B cell (primary cell): ENCODE results near the gene SRGAP1. TPM values are rescaled to one million over a fixed set of nuclear protein-coding genes. Genes with fewer than 3 reads are reported as not detected.

ENCODE experiments used
- ATAC-seq: fragments of 200-7000 bp; cut with Tn5 transposase; one replicate; pipeline ENCODE4 v1.10.0; 2021; ENCODE audit warnings: low read depth, mild to moderate bottlenecking, moderate number of reproducible peaks, moderate library complexity
- CTCF ChIA-PET: fragments of 350-600 bp; sonication (Branson Sonifier 250); formaldehyde crosslinking; loops from one replicate; lab custom pipeline; 2021; ENCODE audit warnings: antibody characterized with exemption, inconsistent platforms; lab: Charles Lee
- POLR2A ChIA-PET: fragments of 350-600 bp; sonication (Branson Sonifier 250); formaldehyde crosslinking; loops from one replicate; lab custom pipeline; 2021; ENCODE audit warnings: antibody characterized with exemption; lab: Charles Lee
- DNase-seq: peaks from one replicate; pipeline ENCODE4 v3.0.0; 2013
- H2AFZ ChIP-seq: 2 replicates; pipeline ENCODE4 v1.6.1; 2012; ENCODE audit warnings: mild to moderate bottlenecking, low read depth, low read length; ENCODE audit not compliant: insufficient read depth, poor library complexity, severe bottlenecking
- H3K27ac ChIP-seq, 2 donors: 1 replicate in 1 of 2; 2 replicates in 1 of 2; pipeline ENCODE4 v1.5.1; 2012 to 2013; ENCODE audit warnings: low read length in 2 of 2, mild to moderate bottlenecking in 2 of 2, moderate library complexity in 1 of 2
- H3K27me3 ChIP-seq, 4 experiments: fragments of 200-600 bp in 1 of 4; sonication (generic) in 1 of 4; replicated peaks in 1 of 4; 1 replicate in 2 of 4; 2 replicates in 2 of 4; pipeline versions ENCODE4 v1.6.1 to v1.7.0; 2013 to 2016; ENCODE audit warnings: low read length in 3 of 4, mild to moderate bottlenecking in 2 of 4, mixed read lengths in 1 of 4, moderate library complexity in 1 of 4; ENCODE audit not compliant: insufficient read depth in 4 of 4, control insufficient read depth in 3 of 4; ENCODE audit errors: control extremely low read depth in 1 of 4
- H3K36me3 ChIP-seq, 2 experiments: replicated peaks in 1 of 2; 1 replicate in 1 of 2; 2 replicates in 1 of 2; pipeline versions ENCODE4 v1.6.1 to v1.7.1; 2013; ENCODE audit warnings: low read length in 1 of 2; ENCODE audit not compliant: insufficient read depth in 2 of 2, control insufficient read depth in 1 of 2; ENCODE audit errors: control extremely low read depth in 1 of 2, extremely low read depth in 1 of 2
- H3K4me1 ChIP-seq, 2 donors: fragments of 200-600 bp in 1 of 2; sonication (generic) in 1 of 2; 1 replicate in 1 of 2; 2 replicates in 1 of 2; pipeline versions ENCODE4 v1.5.1 to v1.6.1; 2013 to 2017; ENCODE audit warnings: low read length in 2 of 2; ENCODE audit not compliant: control insufficient read depth in 2 of 2, insufficient read depth in 2 of 2
- H3K4me2 ChIP-seq: replicated peaks from 2 replicates; pipeline ENCODE3; 2012; ENCODE audit warnings: mild to moderate bottlenecking, low read depth, low read length; ENCODE audit not compliant: poor library complexity, severe bottlenecking
- H3K4me3 ChIP-seq, 5 experiments: fragments of 200-600 bp in 1 of 5; sonication (generic) in 1 of 5; 1 replicate in 3 of 5; 2 replicates in 2 of 5; pipeline versions ENCODE4 v1.5.1 to v1.7.0; 2011 to 2016; ENCODE audit warnings: low read length in 4 of 5, mild to moderate bottlenecking in 4 of 5, low read depth in 2 of 5, control low read depth in 1 of 5, moderate library complexity in 1 of 5; ENCODE audit not compliant: insufficient read depth in 1 of 5; ENCODE audit errors: control extremely low read depth in 1 of 5, extremely low read depth in 1 of 5
- H3K79me2 ChIP-seq: fragments of 200-600 bp; sonication (generic); one replicate; pipeline ENCODE4 v1.6.0; 2016; ENCODE audit warnings: low read length; ENCODE audit not compliant: control insufficient read depth, insufficient read depth
- H3K9ac ChIP-seq: fragments of 200-600 bp; sonication (generic); 2 replicates; pipeline ENCODE4 v1.6.1; 2017; ENCODE audit warnings: mild to moderate bottlenecking, low read length, moderate library complexity
- H3K9me3 ChIP-seq, 3 donors: one replicate each; pipeline versions ENCODE4 v1.6.1 to v1.7.1; 2013; ENCODE audit warnings: low read length in 2 of 3; ENCODE audit not compliant: control insufficient read depth in 2 of 3, insufficient read depth in 1 of 3; ENCODE audit errors: control extremely low read depth in 1 of 3
- H4K20me1 ChIP-seq: 2 replicates; pipeline ENCODE4 v1.6.0; 2012; ENCODE audit warnings: mild to moderate bottlenecking, low read length; ENCODE audit not compliant: insufficient read depth, control insufficient read depth, poor library complexity, severe bottlenecking
- H3K27ac Mint-ChIP-seq: one replicate; pipeline ENCODE4 v1.8.0; 2021; ENCODE audit warnings: mixed read lengths
- H3K27me3 Mint-ChIP-seq: one replicate; pipeline ENCODE4 v1.8.0; 2021; ENCODE audit warnings: mixed read lengths
- H3K4me1 Mint-ChIP-seq: one replicate; pipeline ENCODE4 v1.8.0; 2021; ENCODE audit warnings: mixed read lengths
- H3K4me3 Mint-ChIP-seq: one replicate; pipeline ENCODE4 v1.8.0; 2021; ENCODE audit warnings: mixed read lengths
- H3K9me3 Mint-ChIP-seq: one replicate; pipeline ENCODE4 v1.8.0; 2022; ENCODE audit warnings: mixed read lengths; ENCODE audit not compliant: insufficient read depth
- CTCF ChIP-seq: fragments of 200-600 bp; IDR thresholded peaks from one replicate; pipeline ENCODE4 v1.8.0; 2022; ENCODE audit warnings: antibody characterized with exemption, mild to moderate bottlenecking
- EZH2 ChIP-seq: IDR thresholded peaks from 2 replicates; pipeline ENCODE4 v1.6.1; 2012; ENCODE audit warnings: borderline replicate concordance, low read depth, mild to moderate bottlenecking, moderate library complexity, low read length; ENCODE audit not compliant: insufficient read depth, poor library complexity, severe bottlenecking
- WGBS: methylation state at CpG from one replicate; pipeline ENCODE4 v1.1.5; 2013; ENCODE audit warnings: missing lambda C conversion rate; ENCODE audit not compliant: insufficient coverage; 5-methylcytosine and 5-hydroxymethylcytosine counted together
- intact Hi-C: fragments of 100-400 bp; cut with micrococcal nuclease; formaldehyde crosslinking; loops from one replicate; pipeline ENCODE4 v1.10.0; 2022
- polyA plus RNA-seq: library from polyadenylated mRNA; depleted of rRNA; stranded (reverse); fragments of >200 nt; gene quantifications from 2 replicates; pipeline ENCODE4 v1.2.3, GENCODE V29; 2012
- total RNA-seq, 2 donors: library from RNA; stranded (reverse); fragments of 120-200 nt in 1 of 2; gene quantifications; 1 replicate in 1 of 2; 2 replicates in 1 of 2; pipeline versions ENCODE4 v1.2.3 to v1.2.4, GENCODE V29; 2013 to 2022

SRGAP1 gene
- total and polyA plus RNA-seq, 2 donors (not counting 1 experiment from before 2014, with no cell fraction given), result under 0.01 to 0.22 TPM

GRCh38 chr12:63863658-63864453 lies 19.4 kb downstream of the SRGAP1 start:
- ChIA-PET POLR2A (no interaction called here), CTCF (no interaction called here)
- H3K4me3 Mint-ChIP-seq, result no peak overlapping the region

GRCh38 chr12:63864454-63864706 lies 19.9 kb downstream of the SRGAP1 start:
- DNase-seq (no peak), ATAC-seq (no peak)
- no peaks in the 10 kb centered on the region for H3K9me3 Mint-ChIP-seq
- H3K9ac ChIP-seq, result no peak overlapping the region
- H2AFZ ChIP-seq, result no peak overlapping the region
- CTCF ChIA-PET, result no interaction called here
- H3K4me1 Mint-ChIP-seq, result no peaks in the 10 kb centered on the region
- no peaks in the 10 kb centered on the region for H3K9me3 ChIP-seq
- no peak overlapping the region for H3K4me2 ChIP-seq
- H3K27ac Mint-ChIP-seq, result no peak overlapping the region
- no peaks in the 10 kb centered on the region for H3K4me1 ChIP-seq
- TF ChIP-seq EZH2, result no peak
- TF ChIP-seq CTCF, result no peak
- no peaks in the 10 kb centered on the region for H4K20me1 ChIP-seq
- no peaks in the 10 kb centered on the region for H3K79me2 ChIP-seq
- H3K4me3 Mint-ChIP-seq, result no peak overlapping the region
- no peak overlapping the region for H3K27ac ChIP-seq
- intact Hi-C loops, result no loop called here
- H3K27me3 Mint-ChIP-seq, result peaks cover 8% of the 10 kb centered on the region
- no peaks in the 10 kb centered on the region for H3K27me3 ChIP-seq
- POLR2A ChIA-PET, result no interaction called here
- no peaks in the 10 kb centered on the region for H3K36me3 ChIP-seq
- no peak overlapping the region for H3K4me3 ChIP-seq

More at GRCh38 chr12:63863658-63864453, 19.4 kb downstream of the SRGAP1 start:
- intact Hi-C loops, result no loop called here
- no peak overlapping the region for H3K4me3 ChIP-seq
- ATAC-seq (no peak), DNase-seq (no peak)
- no peak overlapping the region for H3K27ac ChIP-seq
- no peaks in the 10 kb centered on the region for H3K9me3 ChIP-seq
- no peaks in the 10 kb centered on the region for H3K9me3 Mint-ChIP-seq
- no peaks in the 10 kb centered on the region for H3K4me1 ChIP-seq
- no peaks in the 10 kb centered on the region for H3K36me3 ChIP-seq
- no peaks in the 10 kb centered on the region for H3K79me2 ChIP-seq
- WGBS, result no CpG with 5 or more reads among the region's 5 CpGs
- peaks cover 3% of the 10 kb centered on the region for H3K27me3 Mint-ChIP-seq
- H3K27ac Mint-ChIP-seq, result no peak overlapping the region
- H4K20me1 ChIP-seq, result no peaks in the 10 kb centered on the region
- no peak overlapping the region for H3K4me2 ChIP-seq
- H3K27me3 ChIP-seq, result no peaks in the 10 kb centered on the region
- no peak for TF ChIP-seq EZH2
- TF ChIP-seq CTCF, result no peak
- no peaks in the 10 kb centered on the region for H3K4me1 Mint-ChIP-seq
- H3K9ac ChIP-seq, result no peak overlapping the region
- no peak overlapping the region for H2AFZ ChIP-seq
